Pancreas (tissue), 10 donors: ENCODE measurements around the gene TMEM95. TPM values are rescaled to one million over a fixed set of nuclear protein-coding genes. Genes with fewer than 3 reads are reported as not detected.

Source experiments
- ATAC-seq, 4 donors: fragments of 200-7000 bp; cut with Tn5 transposase; one replicate each; pipeline versions ENCODE4 v1.8.0 to v1.9.1; 2020; ENCODE audit warnings: mild to moderate bottlenecking in 4 of 4, moderate library complexity in 4 of 4
- DNase-seq, 6 donors: peaks; one replicate each; pipeline ENCODE4 v3.0.0-alpha.2; 2020
- FAIRE-seq: peaks from 2 replicates; lab custom pipeline; 2012; peaks lifted over from hg19 to GRCh38; lab: Jason Lieb, UNC
- H3K27ac ChIP-seq, 4 donors: fragments of 200-600 bp; sonication (generic); 1 replicate in 3 of 4; 2 replicates in 1 of 4; pipeline versions ENCODE4 v1.5.0 to v1.8.0; 2020
- H3K27me3 ChIP-seq, 4 donors: fragments of 200-600 bp; one replicate each; pipeline ENCODE4 v1.8.0; 2021
- H3K36me3 ChIP-seq, 3 donors: fragments of 200-600 bp; sonication (generic) in 1 of 3; one replicate each; pipeline versions ENCODE4 v1.5.0 to v1.8.0; 2020 to 2021
- H3K4me1 ChIP-seq, 3 donors: fragments of 200-600 bp; one replicate each; pipeline ENCODE4 v1.8.0; 2021
- H3K4me3 ChIP-seq, 4 donors: fragments of 200-600 bp; sonication (generic) in 2 of 4; one replicate each; pipeline versions ENCODE4 v1.5.0 to v1.8.0; 2020 to 2021
- H3K9me3 ChIP-seq, 4 donors: fragments of 200-600 bp; one replicate each; pipeline ENCODE4 v1.8.0; 2021
- WGBS, 2 donors: extraction: QIAGEN DNeasy Blood & Tissue Kit; methylation state at CpG; one replicate each; pipeline ENCODE4 v1.1.7; 2013; 5-methylcytosine and 5-hydroxymethylcytosine counted together
- intact Hi-C, 3 donors: fragments of 100-400 bp; cut with DNase I; formaldehyde crosslinking; loops; one replicate each; pipeline versions ENCODE4 v1.11.1 to v1.14.2; 2022
- polyA plus RNA-seq, 2 donors: library from polyadenylated mRNA; stranded (reverse); fragments of 200-250 nt; gene quantifications; one replicate each; pipeline ENCODE4 v1.2.3, GENCODE V29; 2013
- total RNA-seq, 6 donors: library from RNA; stranded (reverse); fragmentation: NEBNext Ultra II Directional in 4 of 6; extraction: Animal tissue kit (Norgen Biotek cat#: 25700) in 4 of 6; gene quantifications; one replicate each; pipeline versions ENCODE4 v1.2.1 to v1.2.4, GENCODE V29; 2021 to 2023
- TF ChIP-seq, protein P1 (sequence below), 4 donors: fragments of 200-600 bp; sonication (generic) in 3 of 4; IDR thresholded peaks; one replicate each; pipeline versions ENCODE4 v1.5.0 to v1.8.0; 2021; ENCODE audit warnings: antibody characterized with exemption in 4 of 4
- donor health status: healthy with polysubstance abuse.
- donor health status: DM: no; HTN: no; CAD: no; lungs with moderate emphysema.
- donor health status: DM: no; HTN: no; CAD: no.
- donor health status: control.
- donor health status: control.
- donor health status: Bipolar disorder and iron deficiency.
- donor health status: DM: yes; HTN: yes; CAD: no.
- donor health status: DM: no; HTN: no; CAD: no.
- donor health status: DM: no; HTN: no; CAD: no.
- donor health status: DM: yes; HTN: yes; CAD: no.

TMEM95 gene
- total and polyA plus RNA-seq, 8 donors, result not detected

DNA sequence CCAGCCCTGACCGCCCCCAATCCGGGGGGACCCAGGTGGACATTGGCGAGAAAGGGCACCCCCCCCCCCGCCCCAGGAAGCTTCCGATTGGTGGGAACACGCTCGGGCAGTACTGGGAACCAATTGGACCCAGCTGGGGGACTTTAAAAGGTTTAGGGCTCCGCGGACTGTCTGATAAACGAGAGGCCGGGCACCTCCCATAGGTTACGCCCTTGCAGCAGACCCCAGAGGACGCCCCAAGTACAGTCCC, 48.7 kb downstream of the TMEM95 start:
- no peak for DNase-seq
- peaks cover 2 to 10% (median 8%) of the 10 kb centered on the region in 3 donors for H3K4me1 ChIP-seq
- intact Hi-C loops, result no loop called here
- TF ChIP-seq, protein P1, sequence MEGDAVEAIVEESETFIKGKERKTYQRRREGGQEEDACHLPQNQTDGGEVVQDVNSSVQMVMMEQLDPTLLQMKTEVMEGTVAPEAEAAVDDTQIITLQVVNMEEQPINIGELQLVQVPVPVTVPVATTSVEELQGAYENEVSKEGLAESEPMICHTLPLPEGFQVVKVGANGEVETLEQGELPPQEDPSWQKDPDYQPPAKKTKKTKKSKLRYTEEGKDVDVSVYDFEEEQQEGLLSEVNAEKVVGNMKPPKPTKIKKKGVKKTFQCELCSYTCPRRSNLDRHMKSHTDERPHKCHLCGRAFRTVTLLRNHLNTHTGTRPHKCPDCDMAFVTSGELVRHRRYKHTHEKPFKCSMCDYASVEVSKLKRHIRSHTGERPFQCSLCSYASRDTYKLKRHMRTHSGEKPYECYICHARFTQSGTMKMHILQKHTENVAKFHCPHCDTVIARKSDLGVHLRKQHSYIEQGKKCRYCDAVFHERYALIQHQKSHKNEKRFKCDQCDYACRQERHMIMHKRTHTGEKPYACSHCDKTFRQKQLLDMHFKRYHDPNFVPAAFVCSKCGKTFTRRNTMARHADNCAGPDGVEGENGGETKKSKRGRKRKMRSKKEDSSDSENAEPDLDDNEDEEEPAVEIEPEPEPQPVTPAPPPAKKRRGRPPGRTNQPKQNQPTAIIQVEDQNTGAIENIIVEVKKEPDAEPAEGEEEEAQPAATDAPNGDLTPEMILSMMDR (IDR thresholded peaks at IDR 0.05), result no peak
- 0 to 1% methylated on average over 10 to 13 of the region's 13 CpGs for WGBS, 2 donors
- H3K27me3 ChIP-seq, result no peaks in the 10 kb centered on the region
- H3K27ac ChIP-seq, result peak overlapping the region; percentile 70 to 88 (median 85)
- no peaks in the 10 kb centered on the region for H3K36me3 ChIP-seq
- peak; percentile 38 to 56 (median 51) for ATAC-seq
- FAIRE-seq, result no peak
- H3K9me3 ChIP-seq, result no peaks in the 10 kb centered on the region
- peak overlapping the region; percentile 39 to 69 (median 58) for H3K4me3 ChIP-seq

DNA sequence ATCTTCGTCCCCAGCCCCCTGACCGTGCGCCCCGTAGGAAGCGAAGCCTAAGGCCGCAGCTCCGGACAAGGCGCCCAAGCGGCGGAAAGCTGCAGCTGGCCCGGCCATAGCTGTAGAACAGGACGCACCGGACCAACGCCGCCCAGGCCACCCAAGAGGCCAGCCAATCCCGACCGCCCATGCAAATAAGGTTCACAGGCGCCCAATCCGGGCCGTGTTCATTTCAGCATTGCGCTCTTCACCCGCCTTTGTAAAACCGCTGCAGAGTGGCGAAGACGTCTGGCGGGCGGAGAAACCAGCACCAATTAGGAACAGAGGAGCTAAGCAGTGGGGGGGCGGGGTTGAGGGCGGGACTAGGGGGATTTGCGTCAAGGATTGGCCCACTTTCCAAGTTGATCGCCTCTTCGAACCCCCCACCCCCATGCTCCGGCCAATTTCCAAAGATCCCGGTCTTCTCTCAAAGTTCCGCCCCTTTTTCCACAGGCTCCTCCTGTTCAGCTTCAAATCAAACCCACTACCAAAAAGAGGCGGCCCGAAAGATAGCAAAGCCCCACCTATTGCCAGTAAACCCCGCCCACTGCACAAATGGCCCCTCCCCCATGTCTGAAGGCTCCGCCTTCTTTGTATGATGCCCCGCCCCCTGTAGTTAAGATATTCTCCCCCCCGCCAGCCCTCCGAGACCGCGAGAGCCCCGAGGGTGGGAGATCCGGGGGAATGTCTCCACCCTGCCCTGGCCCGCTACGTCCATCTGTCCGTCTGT, 49.2 kb downstream of the TMEM95 start, which contains the start of gene TMEM256:
Gene TMEM256 (minus strand): TSS at position 121 of the 760 bp plus-strand sequence. CDS start 13 bp downstream, at position 108.
- intact Hi-C loops, result no loop called here
- peak; percentile 94 to 99 (median 98) for DNase-seq
- H3K27ac ChIP-seq, result peak within 1 kb of the TSS; percentile 70 to 88 (median 85)
- H3K9me3 ChIP-seq, result no peaks in the 10 kb centered on the region
- TF ChIP-seq, protein P1 (IDR thresholded peaks at IDR 0.05), result no peak
- peak; percentile 96 for FAIRE-seq
- H3K27me3 ChIP-seq, result no peaks in the 10 kb centered on the region
- ATAC-seq, result peak; percentile 90 to 95 (median 92)
- no peaks in the 10 kb centered on the region for H3K36me3 ChIP-seq
- peak within 1 kb of the TSS; percentile 45 to 69 (median 58) for H3K4me3 ChIP-seq
- WGBS, 2 donors, result 0 to 1% methylated on average over 46 to 49 of the region's 49 CpGs
- peaks cover 2 to 10% (median 8%) of the 10 kb centered on the region in 3 donors for H3K4me1 ChIP-seq

DNA sequence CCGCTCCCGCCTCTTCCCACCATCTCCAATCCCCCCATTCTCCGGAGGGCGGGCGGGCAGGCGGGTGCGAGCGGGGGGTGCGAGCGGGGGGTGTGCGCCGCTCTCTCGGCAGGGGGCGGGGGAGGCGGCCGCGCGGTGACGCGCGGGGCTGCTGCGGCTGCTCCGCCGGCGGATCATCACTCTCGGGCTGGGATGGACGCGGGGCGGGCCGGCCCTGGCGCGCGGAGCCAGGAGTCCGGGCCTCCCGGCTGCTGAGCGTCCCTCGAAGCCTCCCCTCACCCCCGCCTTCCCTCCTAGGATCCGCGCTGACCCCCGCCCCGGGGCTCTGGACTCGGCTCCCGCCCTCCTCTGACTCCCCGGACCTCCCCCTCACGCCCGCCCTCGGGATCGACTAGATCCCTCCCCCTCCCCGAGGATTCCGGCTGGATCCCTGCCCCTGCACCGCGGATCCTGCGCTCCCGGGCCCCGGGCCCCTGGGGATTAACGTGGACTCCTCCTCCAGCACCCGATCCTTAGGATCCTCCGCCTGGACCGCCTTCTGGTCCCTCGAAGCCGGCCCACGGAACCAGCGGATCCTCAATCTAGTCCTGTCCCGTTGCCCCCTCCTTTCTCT, 49.9 kb downstream of the TMEM95 start:
- DNase-seq (peak; percentile 55 to 89 (median 72)), ATAC-seq (peak; percentile 32 to 60 (median 44)), FAIRE-seq (no peak)
- TF ChIP-seq, protein P1 (IDR thresholded peaks at IDR 0.05), result no peak
- Histone ChIP-seq H3K4me1 (peaks cover 2 to 10% (median 8%) of the 10 kb centered on the region in 3 donors), H3K36me3 (no peaks in the 10 kb centered on the region), H3K4me3 (peak overlapping the region; percentile 45 to 65 (median 54)), H3K9me3 (no peaks in the 10 kb centered on the region), H3K27ac (peak overlapping the region in 2 of 4 donors; percentile 50 to 87), H3K27me3 (no peaks in the 10 kb centered on the region)
- WGBS, 2 donors, result 0 to 2% methylated on average over 42 to 63 of the region's 65 CpGs
- intact Hi-C loops, result no loop called here

DNA sequence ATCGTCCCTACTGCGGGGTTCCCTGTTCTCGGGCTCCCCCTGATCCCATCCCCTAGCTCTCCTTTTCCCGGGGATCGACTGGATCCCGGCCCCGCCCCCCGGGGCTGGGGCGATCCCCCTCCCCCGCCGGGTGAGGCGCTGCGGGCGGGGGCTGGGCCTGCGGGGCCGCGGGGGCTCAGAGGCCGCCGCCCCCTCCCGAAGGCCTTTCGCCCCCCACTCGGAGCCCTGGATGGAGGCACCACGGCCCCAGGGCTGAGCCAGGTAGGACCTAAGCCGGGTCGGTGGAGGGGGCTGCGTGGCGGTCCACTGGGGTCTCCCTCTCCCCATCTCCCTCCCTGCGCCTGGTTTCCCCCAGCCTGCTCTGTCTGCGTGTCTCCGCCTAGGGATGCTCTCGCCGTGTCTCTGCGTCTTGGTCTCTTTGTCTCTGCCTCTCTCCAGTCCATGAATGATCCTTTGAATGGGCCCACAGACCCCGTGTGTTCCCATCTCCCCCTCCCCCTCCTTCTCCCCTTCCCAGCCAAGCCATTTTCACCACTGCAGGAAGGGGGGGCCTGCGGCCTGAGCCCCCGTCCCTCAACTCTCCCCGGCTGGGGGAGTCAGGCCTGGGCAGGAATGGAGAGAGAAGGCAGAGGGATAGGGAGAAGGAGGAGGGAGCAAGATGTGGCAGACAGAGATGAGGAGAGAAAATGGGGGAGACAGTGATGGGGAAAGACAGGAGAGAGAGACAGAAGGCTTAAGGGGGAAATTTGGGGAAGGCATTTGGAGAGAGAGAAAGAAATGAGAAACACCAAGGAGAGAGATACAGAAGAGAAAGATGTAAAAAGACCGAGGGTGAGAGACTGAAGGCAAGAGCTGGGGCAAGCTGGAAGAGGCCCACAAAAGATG, 50.6 kb downstream of the TMEM95 start:
- no peaks in the 10 kb centered on the region for H3K27me3 ChIP-seq
- peaks cover 2 to 10% (median 8%) of the 10 kb centered on the region in 3 donors for H3K4me1 ChIP-seq
- DNase-seq (peak in 1 of 6 donors; percentile 62), FAIRE-seq (no peak), ATAC-seq (no peak)
- intact Hi-C loops, result no loop called here
- no peaks in the 10 kb centered on the region for H3K36me3 ChIP-seq
- no peaks in the 10 kb centered on the region for H3K9me3 ChIP-seq
- H3K27ac ChIP-seq, result peak overlapping the region in 1 of 4 donors; percentile 50
- H3K4me3 ChIP-seq, result peak overlapping the region; percentile 45 to 65 (median 54)
- TF ChIP-seq, protein P1 (IDR thresholded peaks at IDR 0.05), result no peak
- 27 to 31% methylated on average over 31 to 38 of the region's 38 CpGs for WGBS, 2 donors
